GM23338 (cell line): ENCODE measurements around the gene NELFCD. TPM values are rescaled to one million over a fixed set of nuclear protein-coding genes. Genes with fewer than 3 reads are reported as not detected.

Experiments used
- ATAC-seq: fragments of 200-7000 bp; cut with Tn5 transposase; 3 replicates; pipeline ENCODE4 v1.9.1; 2020
- DNase-seq: peaks from one replicate; pipeline ENCODE4 v3.0.0-alpha.2; 2015; ENCODE audit warnings: low spot score
- H2AFZ ChIP-seq: fragments of 200-600 bp; sonication (generic); 2 replicates; pipeline ENCODE4 v1.8.0; 2016; ENCODE audit warnings: antibody characterized with exemption, mild to moderate bottlenecking, moderate library complexity
- H3F3A ChIP-seq: fragments of 200-600 bp; sonication (generic); replicated peaks from 2 replicates; pipeline ENCODE4 v1.8.0; 2017; ENCODE audit warnings: antibody characterized with exemption, mixed run types, low read depth
- H3K27ac ChIP-seq: fragments of 200-600 bp; sonication (generic); 2 replicates; pipeline ENCODE4 v1.6.1; 2016; ENCODE audit warnings: low read depth
- H3K27me3 ChIP-seq: fragments of 200-600 bp; sonication (generic); 2 replicates; pipeline ENCODE4 v1.8.0; 2016; ENCODE audit warnings: mild to moderate bottlenecking, mixed run types, moderate library complexity; ENCODE audit not compliant: insufficient read depth
- H3K36me3 ChIP-seq: fragments of 200-600 bp; sonication (generic); 2 replicates; pipeline ENCODE4 v1.8.0; 2016; ENCODE audit warnings: mild to moderate bottlenecking; ENCODE audit not compliant: insufficient read depth
- H3K4me1 ChIP-seq: fragments of 200-600 bp; sonication (generic); 2 replicates; pipeline ENCODE4 v1.8.0; 2016; ENCODE audit warnings: mild to moderate bottlenecking, moderate library complexity; ENCODE audit not compliant: insufficient read depth
- H3K4me2 ChIP-seq: fragments of 200-600 bp; sonication (generic); 2 replicates; pipeline ENCODE4 v1.7.1; 2017; ENCODE audit warnings: mixed run types
- H3K4me3 ChIP-seq: fragments of 200-600 bp; sonication (generic); 2 replicates; pipeline ENCODE4 v1.6.1; 2016; ENCODE audit warnings: mixed run types
- H3K79me2 ChIP-seq: fragments of 200-600 bp; sonication (generic); replicated peaks from 2 replicates; pipeline ENCODE4 v1.8.0; 2017; ENCODE audit warnings: mild to moderate bottlenecking; ENCODE audit not compliant: insufficient read depth
- H3K9me2 ChIP-seq: fragments of 200-600 bp; sonication (generic); 2 replicates; pipeline ENCODE4 v1.8.0; 2017; ENCODE audit not compliant: insufficient read depth
- H4K20me1 ChIP-seq: fragments of 200-600 bp; sonication (generic); replicated peaks from 2 replicates; pipeline ENCODE4 v1.8.0; 2017; ENCODE audit warnings: mild to moderate bottlenecking; ENCODE audit not compliant: insufficient read depth
- H3K27ac Mint-ChIP-seq: 2 replicates; pipeline ENCODE4 v1.8.0; 2020; ENCODE audit warnings: inconsistent platforms, mild to moderate bottlenecking, moderate library complexity, mixed read lengths
- H3K27me3 Mint-ChIP-seq: 3 replicates; pipeline ENCODE4 v1.8.0; 2022; ENCODE audit warnings: low read depth, mild to moderate bottlenecking, moderate library complexity, mixed read lengths, inconsistent platforms; ENCODE audit not compliant: insufficient read depth, poor library complexity
- H3K36me3 Mint-ChIP-seq: 3 replicates; pipeline ENCODE4 v1.8.0; 2021; ENCODE audit warnings: low read depth, mild to moderate bottlenecking, inconsistent platforms, moderate library complexity, mixed read lengths
- H3K4me1 Mint-ChIP-seq: 3 replicates; pipeline ENCODE4 v1.8.0; 2020; ENCODE audit warnings: mild to moderate bottlenecking, inconsistent platforms, mixed read lengths
- H3K4me3 Mint-ChIP-seq: 3 replicates; pipeline ENCODE4 v1.8.0; 2021; ENCODE audit warnings: moderate library complexity, mild to moderate bottlenecking, inconsistent platforms, mixed read lengths
- H3K9me3 Mint-ChIP-seq: 3 replicates; pipeline ENCODE4 v1.8.0; 2020; ENCODE audit warnings: moderate library complexity, mild to moderate bottlenecking, inconsistent platforms, mixed read lengths
- CREB1 ChIP-seq: fragments of 250-450 bp; sonication (Bioruptor Pico); IDR thresholded peaks from 2 replicates; pipeline ENCODE4 v1.5.0; 2020; ENCODE audit warnings: low read depth, mild to moderate bottlenecking, moderate library complexity
- NANOG ChIP-seq: IDR thresholded peaks from 2 replicates; pipeline ENCODE4 v1.6.1; 2016; ENCODE audit warnings: antibody characterized with exemption, borderline replicate concordance
- POLR2AphosphoS5 ChIP-seq: IDR thresholded peaks from 2 replicates; pipeline ENCODE4 v1.6.1; 2016; ENCODE audit warnings: antibody characterized with exemption, low read depth
- STAT1 ChIP-seq: IDR thresholded peaks from one replicate; pipeline ENCODE4 v1.6.1; 2016; ENCODE audit warnings: antibody characterized with exemption; ENCODE audit not compliant: unreplicated experiment
- ZNF114 ChIP-seq: fragments of 250-450 bp; sonication (Bioruptor Pico); IDR thresholded peaks from 2 replicates; pipeline ENCODE4 v1.5.0; 2020; ENCODE audit warnings: mild to moderate bottlenecking, moderate library complexity
- ZNF331 ChIP-seq: fragments of 250-450 bp; sonication (Bioruptor Pico); IDR thresholded peaks from 2 replicates; pipeline ENCODE4 v1.5.0; 2020; ENCODE audit warnings: low read depth, mild to moderate bottlenecking, moderate library complexity
- polyA plus RNA-seq: library from polyadenylated mRNA; unstranded; fragments of >200 nt; fragmentation: Nextera tagmentation; extraction: Ambion mirVana; gene quantifications from 2 replicates; pipeline ENCODE4 v1.2.1, GENCODE V29; 2016
- total RNA-seq: library from RNA; depleted of rRNA; stranded (reverse); fragments of >200 nt; shearing (Covaris generic); gene quantifications from 2 replicates; pipeline ENCODE4 v1.2.3, GENCODE V29; 2014
- TF ChIP-seq, protein P1 (sequence below): fragments of 250-450 bp; sonication (Bioruptor Pico); IDR thresholded peaks from 2 replicates; pipeline ENCODE4 v1.5.0; 2020; ENCODE audit warnings: mild to moderate bottlenecking, moderate library complexity
- TF ChIP-seq, protein P2 (sequence below): IDR thresholded peaks from one replicate; pipeline ENCODE4 v1.6.1; 2018; ENCODE audit warnings: antibody characterized with exemption; ENCODE audit not compliant: unreplicated experiment

The NELFCD gene
- total and polyA plus RNA-seq, 2 experiments from 2014 or later: 52.9 to 75.8 TPM

DNA sequence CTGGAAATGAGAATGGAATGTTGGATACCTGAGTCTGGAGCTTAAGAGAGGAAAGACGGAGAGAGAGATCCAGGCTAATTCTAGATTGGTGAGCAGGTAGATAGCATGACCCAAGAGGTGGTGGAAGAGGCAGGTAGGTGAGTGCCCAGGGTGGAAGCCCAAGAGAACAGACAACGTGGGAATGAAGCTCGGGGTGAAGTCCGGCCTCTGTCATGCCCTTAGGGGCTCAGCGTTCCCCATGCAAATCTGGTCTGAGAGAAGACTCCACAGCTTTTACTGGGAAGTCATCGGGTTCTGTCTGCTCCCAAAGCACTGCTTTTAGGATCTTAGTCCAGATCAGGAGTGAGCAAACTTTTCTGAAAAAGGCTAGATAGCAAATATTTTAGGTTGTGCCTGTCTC, 3.6 kb downstream of the NELFCD start (continued):
- TF ChIP-seq, protein P1, sequence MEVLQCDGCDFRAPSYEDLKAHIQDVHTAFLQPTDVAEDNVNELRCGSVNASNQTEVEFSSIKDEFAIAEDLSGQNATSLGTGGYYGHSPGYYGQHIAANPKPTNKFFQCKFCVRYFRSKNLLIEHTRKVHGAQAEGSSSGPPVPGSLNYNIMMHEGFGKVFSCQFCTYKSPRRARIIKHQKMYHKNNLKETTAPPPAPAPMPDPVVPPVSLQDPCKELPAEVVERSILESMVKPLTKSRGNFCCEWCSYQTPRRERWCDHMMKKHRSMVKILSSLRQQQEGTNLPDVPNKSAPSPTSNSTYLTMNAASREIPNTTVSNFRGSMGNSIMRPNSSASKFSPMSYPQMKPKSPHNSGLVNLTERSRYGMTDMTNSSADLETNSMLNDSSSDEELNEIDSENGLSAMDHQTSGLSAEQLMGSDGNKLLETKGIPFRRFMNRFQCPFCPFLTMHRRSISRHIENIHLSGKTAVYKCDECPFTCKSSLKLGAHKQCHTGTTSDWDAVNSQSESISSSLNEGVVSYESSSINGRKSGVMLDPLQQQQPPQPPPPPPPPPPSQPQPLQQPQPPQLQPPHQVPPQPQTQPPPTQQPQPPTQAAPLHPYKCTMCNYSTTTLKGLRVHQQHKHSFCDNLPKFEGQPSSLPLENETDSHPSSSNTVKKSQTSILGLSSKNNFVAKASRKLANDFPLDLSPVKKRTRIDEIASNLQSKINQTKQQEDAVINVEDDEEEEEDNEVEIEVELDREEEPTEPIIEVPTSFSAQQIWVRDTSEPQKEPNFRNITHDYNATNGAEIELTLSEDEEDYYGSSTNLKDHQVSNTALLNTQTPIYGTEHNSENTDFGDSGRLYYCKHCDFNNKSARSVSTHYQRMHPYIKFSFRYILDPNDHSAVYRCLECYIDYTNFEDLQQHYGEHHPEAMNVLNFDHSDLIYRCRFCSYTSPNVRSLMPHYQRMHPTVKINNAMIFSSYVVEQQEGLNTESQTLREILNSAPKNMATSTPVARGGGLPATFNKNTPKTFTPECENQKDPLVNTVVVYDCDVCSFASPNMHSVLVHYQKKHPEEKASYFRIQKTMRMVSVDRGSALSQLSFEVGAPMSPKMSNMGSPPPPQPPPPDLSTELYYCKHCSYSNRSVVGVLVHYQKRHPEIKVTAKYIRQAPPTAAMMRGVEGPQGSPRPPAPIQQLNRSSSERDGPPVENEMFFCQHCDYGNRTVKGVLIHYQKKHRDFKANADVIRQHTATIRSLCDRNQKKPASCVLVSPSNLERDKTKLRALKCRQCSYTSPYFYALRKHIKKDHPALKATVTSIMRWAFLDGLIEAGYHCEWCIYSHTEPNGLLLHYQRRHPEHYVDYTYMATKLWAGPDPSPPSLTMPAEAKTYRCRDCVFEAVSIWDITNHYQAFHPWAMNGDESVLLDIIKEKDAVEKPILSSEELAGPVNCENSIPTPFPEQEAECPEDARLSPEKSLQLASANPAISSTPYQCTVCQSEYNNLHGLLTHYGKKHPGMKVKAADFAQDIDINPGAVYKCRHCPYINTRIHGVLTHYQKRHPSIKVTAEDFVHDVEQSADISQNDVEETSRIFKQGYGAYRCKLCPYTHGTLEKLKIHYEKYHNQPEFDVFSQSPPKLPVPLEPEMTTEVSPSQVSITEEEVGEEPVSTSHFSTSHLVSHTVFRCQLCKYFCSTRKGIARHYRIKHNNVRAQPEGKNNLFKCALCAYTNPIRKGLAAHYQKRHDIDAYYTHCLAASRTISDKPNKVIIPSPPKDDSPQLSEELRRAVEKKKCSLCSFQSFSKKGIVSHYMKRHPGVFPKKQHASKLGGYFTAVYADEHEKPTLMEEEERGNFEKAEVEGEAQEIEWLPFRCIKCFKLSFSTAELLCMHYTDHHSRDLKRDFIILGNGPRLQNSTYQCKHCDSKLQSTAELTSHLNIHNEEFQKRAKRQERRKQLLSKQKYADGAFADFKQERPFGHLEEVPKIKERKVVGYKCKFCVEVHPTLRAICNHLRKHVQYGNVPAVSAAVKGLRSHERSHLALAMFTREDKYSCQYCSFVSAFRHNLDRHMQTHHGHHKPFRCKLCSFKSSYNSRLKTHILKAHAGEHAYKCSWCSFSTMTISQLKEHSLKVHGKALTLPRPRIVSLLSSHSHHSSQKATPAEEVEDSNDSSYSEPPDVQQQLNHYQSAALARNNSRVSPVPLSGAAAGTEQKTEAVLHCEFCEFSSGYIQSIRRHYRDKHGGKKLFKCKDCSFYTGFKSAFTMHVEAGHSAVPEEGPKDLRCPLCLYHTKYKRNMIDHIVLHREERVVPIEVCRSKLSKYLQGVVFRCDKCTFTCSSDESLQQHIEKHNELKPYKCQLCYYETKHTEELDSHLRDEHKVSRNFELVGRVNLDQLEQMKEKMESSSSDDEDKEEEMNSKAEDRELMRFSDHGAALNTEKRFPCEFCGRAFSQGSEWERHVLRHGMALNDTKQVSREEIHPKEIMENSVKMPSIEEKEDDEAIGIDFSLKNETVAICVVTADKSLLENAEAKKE: no peak

DNA sequence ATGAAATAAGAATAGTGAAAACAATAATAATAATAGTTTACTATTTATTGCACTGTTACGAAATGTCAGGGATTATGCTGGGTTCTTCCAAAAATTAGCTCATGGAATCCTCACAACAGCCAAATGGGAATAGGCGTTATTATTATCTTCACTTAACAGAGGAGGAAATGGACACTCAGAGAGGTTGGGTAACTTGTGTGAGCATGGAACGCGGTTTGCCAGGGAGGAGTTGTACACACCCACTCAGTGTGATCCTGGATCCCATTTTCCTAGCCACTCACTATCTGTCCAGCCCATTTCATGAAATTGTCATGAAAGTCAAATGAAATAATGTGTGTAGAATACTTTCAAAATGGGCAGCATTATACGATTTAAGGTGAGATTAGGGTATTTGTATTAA, 4.6 kb downstream of the NELFCD start:
- Mint-ChIP-seq H3K36me3 (peaks cover 52% of the 10 kb centered on the region), H3K27ac (no peak overlapping the region; the same call in 1 of the 2 replicates), H3K4me1 (peaks cover 19% of the 10 kb centered on the region), H3K4me3 (no peak overlapping the region), H3K27me3 (peaks cover 5% of the 10 kb centered on the region), H3K9me3 (no peaks in the 10 kb centered on the region; the same call in 2 of the 3 replicates)
- Histone ChIP-seq H3K9me2 (no peaks in the 10 kb centered on the region; the same call in 1 of the 2 replicates), H3K79me2 (peaks cover 50% of the 10 kb centered on the region), H2AFZ (no peak overlapping the region), H3K4me1 (peaks cover 14% of the 10 kb centered on the region), H3K27me3 (no peaks in the 10 kb centered on the region), H3F3A (no peaks in the 10 kb centered on the region), H3K4me2 (no peak overlapping the region), H4K20me1 (peaks cover 30% of the 10 kb centered on the region; the same call in 1 of the 2 replicates), H3K27ac (no peak overlapping the region), H3K36me3 (peaks cover 29% of the 10 kb centered on the region), H3K4me3 (no peak overlapping the region)
- no peak for TF ChIP-seq STAT1
- ATAC-seq (no peak), DNase-seq (no peak)

GRCh38 chr20:58986286-58986967, 5.4 kb downstream of the NELFCD start:
- H3K27ac ChIP-seq: no peak overlapping the region
- no peaks in the 10 kb centered on the region for H3F3A ChIP-seq
- Mint-ChIP-seq H3K4me3 (no peak overlapping the region), H3K27ac (no peak overlapping the region), H3K9me3 (no peaks in the 10 kb centered on the region; the same call in 2 of the 3 replicates), H3K4me1 (peaks cover 19% of the 10 kb centered on the region), H3K36me3 (peaks cover 59% of the 10 kb centered on the region), H3K27me3 (peaks cover 5% of the 10 kb centered on the region)
- peaks cover 36% of the 10 kb centered on the region for H3K36me3 ChIP-seq
- no peaks in the 10 kb centered on the region for H3K27me3 ChIP-seq
- no peak overlapping the region for H3K4me2 ChIP-seq
- DNase-seq (no peak), ATAC-seq (no peak)
- peaks cover 14% of the 10 kb centered on the region for H3K4me1 ChIP-seq
- peaks cover 30% of the 10 kb centered on the region; the same call in 1 of the 2 replicates for H4K20me1 ChIP-seq
- no peaks in the 10 kb centered on the region; the same call in 1 of the 2 replicates for H3K9me2 ChIP-seq
- H3K4me3 ChIP-seq: no peak overlapping the region
- H3K79me2 ChIP-seq: peaks cover 50% of the 10 kb centered on the region
- H2AFZ ChIP-seq: no peak overlapping the region
- TF ChIP-seq STAT1: no peak
- TF ChIP-seq ZNF331 (CRISPR knock-in tag): no peak
- TF ChIP-seq POLR2AphosphoS5: no peak
- TF ChIP-seq ZNF114 (CRISPR knock-in tag): no peak
- TF ChIP-seq NANOG: no peak
- TF ChIP-seq, protein P2, sequence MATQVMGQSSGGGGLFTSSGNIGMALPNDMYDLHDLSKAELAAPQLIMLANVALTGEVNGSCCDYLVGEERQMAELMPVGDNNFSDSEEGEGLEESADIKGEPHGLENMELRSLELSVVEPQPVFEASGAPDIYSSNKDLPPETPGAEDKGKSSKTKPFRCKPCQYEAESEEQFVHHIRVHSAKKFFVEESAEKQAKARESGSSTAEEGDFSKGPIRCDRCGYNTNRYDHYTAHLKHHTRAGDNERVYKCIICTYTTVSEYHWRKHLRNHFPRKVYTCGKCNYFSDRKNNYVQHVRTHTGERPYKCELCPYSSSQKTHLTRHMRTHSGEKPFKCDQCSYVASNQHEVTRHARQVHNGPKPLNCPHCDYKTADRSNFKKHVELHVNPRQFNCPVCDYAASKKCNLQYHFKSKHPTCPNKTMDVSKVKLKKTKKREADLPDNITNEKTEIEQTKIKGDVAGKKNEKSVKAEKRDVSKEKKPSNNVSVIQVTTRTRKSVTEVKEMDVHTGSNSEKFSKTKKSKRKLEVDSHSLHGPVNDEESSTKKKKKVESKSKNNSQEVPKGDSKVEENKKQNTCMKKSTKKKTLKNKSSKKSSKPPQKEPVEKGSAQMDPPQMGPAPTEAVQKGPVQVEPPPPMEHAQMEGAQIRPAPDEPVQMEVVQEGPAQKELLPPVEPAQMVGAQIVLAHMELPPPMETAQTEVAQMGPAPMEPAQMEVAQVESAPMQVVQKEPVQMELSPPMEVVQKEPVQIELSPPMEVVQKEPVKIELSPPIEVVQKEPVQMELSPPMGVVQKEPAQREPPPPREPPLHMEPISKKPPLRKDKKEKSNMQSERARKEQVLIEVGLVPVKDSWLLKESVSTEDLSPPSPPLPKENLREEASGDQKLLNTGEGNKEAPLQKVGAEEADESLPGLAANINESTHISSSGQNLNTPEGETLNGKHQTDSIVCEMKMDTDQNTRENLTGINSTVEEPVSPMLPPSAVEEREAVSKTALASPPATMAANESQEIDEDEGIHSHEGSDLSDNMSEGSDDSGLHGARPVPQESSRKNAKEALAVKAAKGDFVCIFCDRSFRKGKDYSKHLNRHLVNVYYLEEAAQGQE: no peak
- TF ChIP-seq CREB1: no peak
